ENCODE results near the gene APLF. TPM values are rescaled to one million over a fixed set of nuclear protein-coding genes. Genes with fewer than 3 reads are reported as not detected.
"Not testable (repeated sequence)": the region's sequence is repeated elsewhere in the genome, so short reads cannot be mapped to it uniquely, and the experiment has no call there.

The APLF gene
- polyA plus RNA-seq, 1 of the 3 experiments (the other 2 are of a cell fraction) = 1.1 TPM

DNA sequence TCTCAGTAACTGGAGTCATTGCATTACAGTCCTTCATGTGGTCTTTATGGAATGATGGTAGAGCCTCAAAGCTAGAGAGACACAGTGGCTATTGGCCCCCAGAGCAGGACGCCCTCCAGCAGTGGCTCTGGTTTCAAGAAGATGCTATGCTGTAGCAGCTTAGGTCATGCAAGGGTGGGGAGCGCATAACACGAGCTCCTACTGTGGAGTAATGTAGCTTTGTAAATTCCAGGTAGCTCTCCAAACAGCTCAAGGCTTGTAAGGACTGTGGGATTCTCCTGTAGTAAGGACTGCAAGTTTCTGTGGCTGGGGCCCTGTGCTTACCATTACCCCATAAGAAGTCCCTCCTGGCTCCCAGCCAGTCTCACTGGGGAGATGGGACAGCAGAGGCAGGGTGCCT, 15.6 kb downstream of the APLF start:
- Histone ChIP-seq H3K79me2 (ENCODE audit: insufficient read depth) (peaks cover 8% of the 10 kb centered on the region; the same call in 1 of the 2 replicates), H3K36me3 (replicated peaks in 1 of 2; ENCODE audit: control insufficient read depth in 1 of 2, insufficient read depth in 2 of 2, low read length in 1 of 2) (no peaks in the 10 kb centered on the region), H3F3A (replicated peaks; ENCODE audit: insufficient read depth) (peaks cover 4% of the 10 kb centered on the region), H3K27me3 (ENCODE audit: insufficient read depth) (no peaks in the 10 kb centered on the region), H3K4me2 (no peak overlapping the region), H3K27ac (ENCODE audit: low read depth in 2 of 2, low read length in 1 of 2) (no peak overlapping the region), H4K20me1 (ENCODE audit: insufficient read depth) (no peaks in the 10 kb centered on the region), H3K4me1 (ENCODE audit: control insufficient read depth in 1 of 2, insufficient read depth in 2 of 2, low read depth in 1 of 2, low read length in 1 of 2) (no peaks in the 10 kb centered on the region; a peak in 1 of 4 replicates), H3K9me2 (no peaks in the 10 kb centered on the region), H3K4me3 (ENCODE audit: low read depth in 2 of 2, low read length in 1 of 2) (no peak overlapping the region), H2AFZ (ENCODE audit: low read depth) (no peak overlapping the region), H3K9me3 (0 out of 2 replicates have a peak, but pooled peaks cover 4% of the 10 kb centered on the region), H3K9ac (no peak overlapping the region)
- TF ChIP-seq TCF12 (IDR thresholded peaks at IDR 0.05) (no peak), GABPA (IDR thresholded peaks at IDR 0.05; ENCODE audit: low read depth) (no peak), MXI1 (IDR thresholded peaks at IDR 0.05; ENCODE audit: low read depth, low read length) (no peak), YY1 (IDR thresholded peaks at IDR 0.05; ENCODE audit: low read depth) (no peak), JUND (IDR thresholded peaks at IDR 0.05) (no peak), SIN3A (IDR thresholded peaks at IDR 0.05; ENCODE audit: borderline replicate concordance, low read depth, low read length) (no peak), EP300 (IDR thresholded peaks at IDR 0.05; ENCODE audit: borderline replicate concordance in 1 of 2, low read depth in 1 of 2, low read length in 1 of 2) (no peak)
- TF ChIP-seq, protein P1, sequence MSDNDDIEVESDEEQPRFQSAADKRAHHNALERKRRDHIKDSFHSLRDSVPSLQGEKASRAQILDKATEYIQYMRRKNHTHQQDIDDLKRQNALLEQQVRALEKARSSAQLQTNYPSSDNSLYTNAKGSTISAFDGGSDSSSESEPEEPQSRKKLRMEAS (IDR thresholded peaks at IDR 0.05; ENCODE audit: low read depth) = no peak
- WGBS (ENCODE audit: low lambda C conversion rate) = 100% methylated on average over 2 of the region's 3 CpGs
- ChIA-PET CTCF (interaction anchor here (0.9 to 2.6 kb wide), 6 partner anchors 9 to 425 kb away, joined by 3 to 7 read pairs (median 4); partner anchors contain the start of genes APLF and FBXO48), POLR2A (no interaction called here)
- DNase-seq = no peak

DNA sequence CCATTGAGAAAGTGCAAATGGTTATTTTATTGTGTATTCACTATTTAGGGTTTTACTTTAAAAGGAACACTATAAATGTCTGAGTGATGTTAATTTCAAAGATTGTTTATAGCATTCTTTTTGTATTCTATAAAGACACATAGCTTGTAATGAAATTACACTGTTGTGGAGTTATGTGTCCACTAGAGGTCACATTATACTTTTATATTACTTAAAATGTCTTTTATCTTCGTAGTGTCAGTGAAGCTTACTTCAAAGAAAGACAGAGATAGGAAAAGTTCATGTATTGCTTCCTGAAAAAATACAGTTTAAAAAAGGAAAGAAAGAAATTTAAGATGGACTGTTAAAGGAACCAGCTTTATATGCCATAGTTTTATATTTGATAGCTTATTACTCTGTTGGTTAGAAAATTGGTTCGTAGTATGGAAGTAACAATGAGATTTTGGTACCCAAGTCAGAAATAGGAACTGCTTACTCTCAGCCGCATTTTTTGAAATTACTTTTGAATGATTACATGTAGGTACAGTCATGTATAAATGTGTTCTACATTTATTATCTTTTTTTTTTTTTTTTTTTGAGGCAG, 20.5 kb downstream of the APLF start:
- no peaks in the 10 kb centered on the region for H4K20me1 ChIP-seq (ENCODE audit: insufficient read depth)
- peaks cover 4% of the 10 kb centered on the region for H3F3A ChIP-seq (replicated peaks; ENCODE audit: insufficient read depth)
- H3K9me2 ChIP-seq = no peaks in the 10 kb centered on the region
- H3K9ac ChIP-seq = no peak overlapping the region
- 61% methylated on average over 3 of the region's 3 CpGs for WGBS (ENCODE audit: low lambda C conversion rate)
- peak; percentile 36 for DNase-seq
- H3K4me2 ChIP-seq = no peak overlapping the region
- H3K36me3 ChIP-seq (replicated peaks in 1 of 2; ENCODE audit: control insufficient read depth in 1 of 2, insufficient read depth in 2 of 2, low read length in 1 of 2) = no peaks in the 10 kb centered on the region
- H3K4me3 ChIP-seq (ENCODE audit: low read depth in 2 of 2, low read length in 1 of 2) = no peak overlapping the region; a peak in 1 of 4 replicates
- ChIA-PET CTCF (interaction anchor here (0.5 to 4.5 kb wide), 50 partner anchors 9 to 446 kb away, joined by 3 to 58 read pairs (median 4); partner anchors contain the start of genes APLF, ARHGAP25, FBXO48 and PROKR1), POLR2A (no interaction called here)
- peak; percentile 66 for TF ChIP-seq RAD21 (IDR thresholded peaks at IDR 0.05; ENCODE audit: low read length)
- peak; percentile 33 for TF ChIP-seq SMC3 (IDR thresholded peaks at IDR 0.05; ENCODE audit: low read depth, low read length)
- TF ChIP-seq, protein P2, sequence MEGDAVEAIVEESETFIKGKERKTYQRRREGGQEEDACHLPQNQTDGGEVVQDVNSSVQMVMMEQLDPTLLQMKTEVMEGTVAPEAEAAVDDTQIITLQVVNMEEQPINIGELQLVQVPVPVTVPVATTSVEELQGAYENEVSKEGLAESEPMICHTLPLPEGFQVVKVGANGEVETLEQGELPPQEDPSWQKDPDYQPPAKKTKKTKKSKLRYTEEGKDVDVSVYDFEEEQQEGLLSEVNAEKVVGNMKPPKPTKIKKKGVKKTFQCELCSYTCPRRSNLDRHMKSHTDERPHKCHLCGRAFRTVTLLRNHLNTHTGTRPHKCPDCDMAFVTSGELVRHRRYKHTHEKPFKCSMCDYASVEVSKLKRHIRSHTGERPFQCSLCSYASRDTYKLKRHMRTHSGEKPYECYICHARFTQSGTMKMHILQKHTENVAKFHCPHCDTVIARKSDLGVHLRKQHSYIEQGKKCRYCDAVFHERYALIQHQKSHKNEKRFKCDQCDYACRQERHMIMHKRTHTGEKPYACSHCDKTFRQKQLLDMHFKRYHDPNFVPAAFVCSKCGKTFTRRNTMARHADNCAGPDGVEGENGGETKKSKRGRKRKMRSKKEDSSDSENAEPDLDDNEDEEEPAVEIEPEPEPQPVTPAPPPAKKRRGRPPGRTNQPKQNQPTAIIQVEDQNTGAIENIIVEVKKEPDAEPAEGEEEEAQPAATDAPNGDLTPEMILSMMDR (IDR thresholded peaks at IDR 0.05) = peak; percentile 72
- TF ChIP-seq SIN3A (IDR thresholded peaks at IDR 0.05; ENCODE audit: borderline replicate concordance, low read depth, low read length) = no peak
- no peak overlapping the region for H3K27ac ChIP-seq (ENCODE audit: low read depth in 2 of 2, low read length in 1 of 2)
- no peaks in the 10 kb centered on the region for H3K79me2 ChIP-seq (ENCODE audit: insufficient read depth)
- no peaks in the 10 kb centered on the region for H3K9me3 ChIP-seq
- H2AFZ ChIP-seq (ENCODE audit: low read depth) = peak overlapping the region; percentile 50; the same call in 1 of the 2 replicates
- no peaks in the 10 kb centered on the region; a peak in 1 of 4 replicates for H3K4me1 ChIP-seq (ENCODE audit: control insufficient read depth in 1 of 2, insufficient read depth in 2 of 2, low read depth in 1 of 2, low read length in 1 of 2)
- no peaks in the 10 kb centered on the region for H3K27me3 ChIP-seq (ENCODE audit: insufficient read depth)

DNA sequence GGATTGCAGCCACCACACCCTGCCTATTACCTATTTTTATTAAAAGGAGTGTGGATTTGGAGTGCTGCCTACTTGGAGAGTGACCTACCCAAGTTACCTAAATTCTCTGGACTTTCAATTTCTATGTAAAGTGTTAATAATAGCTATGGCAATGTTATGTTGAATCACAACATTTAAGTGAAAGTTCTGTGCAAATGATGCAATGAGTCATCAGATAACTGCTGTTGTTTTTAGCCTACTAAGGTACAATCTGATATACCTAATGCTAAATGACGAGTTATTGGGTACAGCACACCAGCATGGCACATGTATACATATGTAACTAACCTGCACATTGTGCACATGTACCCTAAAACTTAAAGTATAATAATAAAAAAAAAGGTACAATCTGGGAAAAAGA, 21.2 kb downstream of the APLF start:
- H3K4me2 ChIP-seq; H3F3A ChIP-seq (replicated peaks; ENCODE audit: insufficient read depth); H3K9me2 ChIP-seq; H3K27ac ChIP-seq (ENCODE audit: low read depth in 2 of 2, low read length in 1 of 2); H3K36me3 ChIP-seq (replicated peaks in 1 of 2; ENCODE audit: control insufficient read depth in 1 of 2, insufficient read depth in 2 of 2, low read length in 1 of 2); DNase-seq; H4K20me1 ChIP-seq (ENCODE audit: insufficient read depth); POLR2A ChIA-PET; H3K4me1 ChIP-seq (ENCODE audit: control insufficient read depth in 1 of 2, insufficient read depth in 2 of 2, low read depth in 1 of 2, low read length in 1 of 2); H3K4me3 ChIP-seq (ENCODE audit: low read depth in 2 of 2, low read length in 1 of 2); H2AFZ ChIP-seq (ENCODE audit: low read depth); H3K27me3 ChIP-seq (ENCODE audit: insufficient read depth); H3K9me3 ChIP-seq; H3K79me2 ChIP-seq (ENCODE audit: insufficient read depth); H3K9ac ChIP-seq: not testable (repeated sequence)
- CTCF ChIA-PET = interaction anchor here (0.7 to 4.5 kb wide), 18 partner anchors 11 to 445 kb away, joined by 3 to 58 read pairs (median 6); partner anchors contain the start of gene PROKR1
- WGBS (ENCODE audit: low lambda C conversion rate) = 88% methylated on average over 1 of the region's 1 CpG

All from SK-N-SH (cell line).